B cell (primary cell): ENCODE data around the gene SYNJ2. TPM values are rescaled to one million over a fixed set of nuclear protein-coding genes. Genes with fewer than 3 reads are reported as not detected.

ENCODE experiments used
- ATAC-seq: fragments of 200-7000 bp; cut with Tn5 transposase; one replicate; pipeline ENCODE4 v1.10.0; 2021; ENCODE audit warnings: low read depth, mild to moderate bottlenecking, moderate number of reproducible peaks, moderate library complexity
- CTCF ChIA-PET: fragments of 350-600 bp; sonication (Branson Sonifier 250); formaldehyde crosslinking; loops from one replicate; lab custom pipeline; 2021; ENCODE audit warnings: antibody characterized with exemption, inconsistent platforms; lab: Charles Lee
- POLR2A ChIA-PET: fragments of 350-600 bp; sonication (Branson Sonifier 250); formaldehyde crosslinking; loops from one replicate; lab custom pipeline; 2021; ENCODE audit warnings: antibody characterized with exemption; lab: Charles Lee
- DNase-seq: peaks from one replicate; pipeline ENCODE4 v3.0.0; 2013
- H2AFZ ChIP-seq: 2 replicates; pipeline ENCODE4 v1.6.1; 2012; ENCODE audit warnings: mild to moderate bottlenecking, low read depth, low read length; ENCODE audit not compliant: insufficient read depth, poor library complexity, severe bottlenecking
- H3K27ac ChIP-seq, 2 donors: 1 replicate in 1 of 2; 2 replicates in 1 of 2; pipeline ENCODE4 v1.5.1; 2012 to 2013; ENCODE audit warnings: low read length in 2 of 2, mild to moderate bottlenecking in 2 of 2, moderate library complexity in 1 of 2
- H3K27me3 ChIP-seq, 4 experiments: fragments of 200-600 bp in 1 of 4; sonication (generic) in 1 of 4; replicated peaks in 1 of 4; 1 replicate in 2 of 4; 2 replicates in 2 of 4; pipeline versions ENCODE4 v1.6.1 to v1.7.0; 2013 to 2016; ENCODE audit warnings: low read length in 3 of 4, mild to moderate bottlenecking in 2 of 4, mixed read lengths in 1 of 4, moderate library complexity in 1 of 4; ENCODE audit not compliant: insufficient read depth in 4 of 4, control insufficient read depth in 3 of 4; ENCODE audit errors: control extremely low read depth in 1 of 4
- H3K36me3 ChIP-seq, 2 experiments: replicated peaks in 1 of 2; 1 replicate in 1 of 2; 2 replicates in 1 of 2; pipeline versions ENCODE4 v1.6.1 to v1.7.1; 2013; ENCODE audit warnings: low read length in 1 of 2; ENCODE audit not compliant: insufficient read depth in 2 of 2, control insufficient read depth in 1 of 2; ENCODE audit errors: control extremely low read depth in 1 of 2, extremely low read depth in 1 of 2
- H3K4me1 ChIP-seq, 2 donors: fragments of 200-600 bp in 1 of 2; sonication (generic) in 1 of 2; 1 replicate in 1 of 2; 2 replicates in 1 of 2; pipeline versions ENCODE4 v1.5.1 to v1.6.1; 2013 to 2017; ENCODE audit warnings: low read length in 2 of 2; ENCODE audit not compliant: control insufficient read depth in 2 of 2, insufficient read depth in 2 of 2
- H3K4me2 ChIP-seq: replicated peaks from 2 replicates; pipeline ENCODE3; 2012; ENCODE audit warnings: mild to moderate bottlenecking, low read depth, low read length; ENCODE audit not compliant: poor library complexity, severe bottlenecking
- H3K4me3 ChIP-seq, 5 experiments: fragments of 200-600 bp in 1 of 5; sonication (generic) in 1 of 5; 1 replicate in 3 of 5; 2 replicates in 2 of 5; pipeline versions ENCODE4 v1.5.1 to v1.7.0; 2011 to 2016; ENCODE audit warnings: low read length in 4 of 5, mild to moderate bottlenecking in 4 of 5, low read depth in 2 of 5, control low read depth in 1 of 5, moderate library complexity in 1 of 5; ENCODE audit not compliant: insufficient read depth in 1 of 5; ENCODE audit errors: control extremely low read depth in 1 of 5, extremely low read depth in 1 of 5
- H3K79me2 ChIP-seq: fragments of 200-600 bp; sonication (generic); one replicate; pipeline ENCODE4 v1.6.0; 2016; ENCODE audit warnings: low read length; ENCODE audit not compliant: control insufficient read depth, insufficient read depth
- H3K9ac ChIP-seq: fragments of 200-600 bp; sonication (generic); 2 replicates; pipeline ENCODE4 v1.6.1; 2017; ENCODE audit warnings: mild to moderate bottlenecking, low read length, moderate library complexity
- H3K9me3 ChIP-seq, 3 donors: one replicate each; pipeline versions ENCODE4 v1.6.1 to v1.7.1; 2013; ENCODE audit warnings: low read length in 2 of 3; ENCODE audit not compliant: control insufficient read depth in 2 of 3, insufficient read depth in 1 of 3; ENCODE audit errors: control extremely low read depth in 1 of 3
- H4K20me1 ChIP-seq: 2 replicates; pipeline ENCODE4 v1.6.0; 2012; ENCODE audit warnings: mild to moderate bottlenecking, low read length; ENCODE audit not compliant: insufficient read depth, control insufficient read depth, poor library complexity, severe bottlenecking
- H3K27ac Mint-ChIP-seq: one replicate; pipeline ENCODE4 v1.8.0; 2021; ENCODE audit warnings: mixed read lengths
- H3K27me3 Mint-ChIP-seq: one replicate; pipeline ENCODE4 v1.8.0; 2021; ENCODE audit warnings: mixed read lengths
- H3K4me1 Mint-ChIP-seq: one replicate; pipeline ENCODE4 v1.8.0; 2021; ENCODE audit warnings: mixed read lengths
- H3K4me3 Mint-ChIP-seq: one replicate; pipeline ENCODE4 v1.8.0; 2021; ENCODE audit warnings: mixed read lengths
- H3K9me3 Mint-ChIP-seq: one replicate; pipeline ENCODE4 v1.8.0; 2022; ENCODE audit warnings: mixed read lengths; ENCODE audit not compliant: insufficient read depth
- EZH2 ChIP-seq: IDR thresholded peaks from 2 replicates; pipeline ENCODE4 v1.6.1; 2012; ENCODE audit warnings: borderline replicate concordance, low read depth, mild to moderate bottlenecking, moderate library complexity, low read length; ENCODE audit not compliant: insufficient read depth, poor library complexity, severe bottlenecking
- WGBS: methylation state at CpG from one replicate; pipeline ENCODE4 v1.1.5; 2013; ENCODE audit warnings: missing lambda C conversion rate; ENCODE audit not compliant: insufficient coverage; 5-methylcytosine and 5-hydroxymethylcytosine counted together
- intact Hi-C: fragments of 100-400 bp; cut with micrococcal nuclease; formaldehyde crosslinking; loops from one replicate; pipeline ENCODE4 v1.10.0; 2022
- polyA plus RNA-seq: library from polyadenylated mRNA; depleted of rRNA; stranded (reverse); fragments of >200 nt; gene quantifications from 2 replicates; pipeline ENCODE4 v1.2.3, GENCODE V29; 2012
- total RNA-seq, 2 donors: library from RNA; stranded (reverse); fragments of 120-200 nt in 1 of 2; gene quantifications; 1 replicate in 1 of 2; 2 replicates in 1 of 2; pipeline versions ENCODE4 v1.2.3 to v1.2.4, GENCODE V29; 2013 to 2022
- TF ChIP-seq, protein P1 (sequence below): fragments of 200-600 bp; IDR thresholded peaks from one replicate; pipeline ENCODE4 v1.8.0; 2022; ENCODE audit warnings: antibody characterized with exemption, mild to moderate bottlenecking

The SYNJ2 gene
- total and polyA plus RNA-seq, 2 donors (not counting 1 experiment from before 2014, with no cell fraction given) = 5.2 to 11.4 TPM

DNA sequence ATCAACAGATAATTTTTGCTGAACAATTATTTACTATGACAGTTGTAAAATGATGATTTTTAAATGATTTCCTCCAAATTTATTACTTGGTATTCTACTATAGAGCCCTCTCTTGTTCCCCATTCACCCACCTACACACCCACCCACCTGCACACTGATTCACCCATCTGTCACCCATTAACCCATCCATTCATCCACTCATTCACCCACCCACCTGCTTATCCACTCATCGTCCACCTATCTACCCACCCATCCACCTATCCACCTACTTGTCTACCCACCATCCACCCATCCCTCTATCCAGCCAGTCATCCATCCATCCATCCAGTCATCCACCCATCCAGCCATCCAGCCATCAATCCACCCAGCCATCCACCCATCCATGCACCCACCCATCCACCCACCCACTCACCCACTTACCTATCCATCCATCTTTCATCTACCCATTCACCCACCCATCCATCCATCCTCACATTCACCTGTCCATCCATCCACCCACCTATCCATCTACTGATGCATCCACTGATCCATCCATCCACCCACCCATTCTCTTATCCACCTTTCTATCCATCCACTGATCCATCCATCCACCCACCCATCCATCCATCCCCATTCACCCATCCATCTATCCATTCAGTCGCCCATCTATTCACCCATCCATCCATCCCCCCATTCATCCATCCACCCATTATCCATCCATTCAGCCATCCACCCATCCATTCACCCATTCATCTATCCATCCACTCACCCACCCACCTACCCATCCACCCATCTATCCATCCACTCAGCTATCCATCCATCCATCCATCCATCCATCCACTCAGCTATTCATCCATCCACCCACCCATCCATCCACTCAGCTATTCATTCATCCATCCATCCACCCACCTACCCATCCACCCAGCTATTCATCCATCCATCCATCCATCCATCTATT, 72.0 kb downstream of the SYNJ2 start:
- DNase-seq (no peak), ATAC-seq (no peak)
- H3K9me3 Mint-ChIP-seq = no peaks in the 10 kb centered on the region
- H3K4me3 Mint-ChIP-seq = no peak overlapping the region
- no peaks in the 10 kb centered on the region for H3K79me2 ChIP-seq
- peaks cover 0 to 6% of the 10 kb centered on the region in 2 experiments for H3K36me3 ChIP-seq
- no peaks in the 10 kb centered on the region for H3K27me3 ChIP-seq
- WGBS = 100% methylated on average over 2 of the region's 2 CpGs
- TF ChIP-seq EZH2 = no peak
- TF ChIP-seq, protein P1, sequence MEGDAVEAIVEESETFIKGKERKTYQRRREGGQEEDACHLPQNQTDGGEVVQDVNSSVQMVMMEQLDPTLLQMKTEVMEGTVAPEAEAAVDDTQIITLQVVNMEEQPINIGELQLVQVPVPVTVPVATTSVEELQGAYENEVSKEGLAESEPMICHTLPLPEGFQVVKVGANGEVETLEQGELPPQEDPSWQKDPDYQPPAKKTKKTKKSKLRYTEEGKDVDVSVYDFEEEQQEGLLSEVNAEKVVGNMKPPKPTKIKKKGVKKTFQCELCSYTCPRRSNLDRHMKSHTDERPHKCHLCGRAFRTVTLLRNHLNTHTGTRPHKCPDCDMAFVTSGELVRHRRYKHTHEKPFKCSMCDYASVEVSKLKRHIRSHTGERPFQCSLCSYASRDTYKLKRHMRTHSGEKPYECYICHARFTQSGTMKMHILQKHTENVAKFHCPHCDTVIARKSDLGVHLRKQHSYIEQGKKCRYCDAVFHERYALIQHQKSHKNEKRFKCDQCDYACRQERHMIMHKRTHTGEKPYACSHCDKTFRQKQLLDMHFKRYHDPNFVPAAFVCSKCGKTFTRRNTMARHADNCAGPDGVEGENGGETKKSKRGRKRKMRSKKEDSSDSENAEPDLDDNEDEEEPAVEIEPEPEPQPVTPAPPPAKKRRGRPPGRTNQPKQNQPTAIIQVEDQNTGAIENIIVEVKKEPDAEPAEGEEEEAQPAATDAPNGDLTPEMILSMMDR = no peak
- H3K4me1 Mint-ChIP-seq = peaks cover 9% of the 10 kb centered on the region
- H3K9ac ChIP-seq = no peak overlapping the region
- no peak overlapping the region for H2AFZ ChIP-seq
- no peak overlapping the region for H3K4me2 ChIP-seq
- intact Hi-C loops = no loop called here
- POLR2A ChIA-PET = no interaction called here
- no peaks in the 10 kb centered on the region for H3K27me3 Mint-ChIP-seq
- H3K4me1 ChIP-seq = no peaks in the 10 kb centered on the region
- H3K27ac ChIP-seq = no peak overlapping the region
- no peaks in the 10 kb centered on the region for H4K20me1 ChIP-seq
- H3K4me3 ChIP-seq = no peak overlapping the region
- H3K9me3 ChIP-seq = no peaks in the 10 kb centered on the region
- CTCF ChIA-PET = interaction anchor here (1.0 kb wide), 1 partner anchor 19 kb away, joined by 3 read pairs; no protein-coding TSS in a partner anchor
- H3K27ac Mint-ChIP-seq = no peak overlapping the region

DNA sequence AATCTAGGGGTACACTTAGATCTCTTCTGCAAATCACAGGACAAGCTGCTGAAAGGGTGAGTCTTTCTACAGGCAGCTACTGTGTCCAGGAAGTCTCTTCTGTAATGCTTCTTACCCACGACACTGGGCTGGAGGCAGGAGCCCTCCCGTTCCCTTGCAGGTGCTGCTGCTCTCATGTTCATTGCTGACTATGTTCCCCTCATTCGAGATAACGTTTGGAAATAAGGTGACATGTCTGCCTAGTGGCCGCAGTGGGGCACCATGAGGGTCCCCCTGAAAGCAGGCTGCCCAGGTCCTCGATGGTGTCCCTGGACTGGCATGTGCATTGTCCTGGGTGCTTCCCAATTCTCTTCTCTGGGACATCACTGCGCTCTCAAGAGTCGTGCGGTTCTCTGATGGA, 74.7 kb downstream of the SYNJ2 start:
- Histone ChIP-seq H4K20me1 (no peaks in the 10 kb centered on the region), H3K4me3 (no peak overlapping the region), H3K9ac (no peak overlapping the region), H3K9me3 (no peaks in the 10 kb centered on the region), H3K36me3 (no peaks in the 10 kb centered on the region), H3K27ac (no peak overlapping the region), H3K79me2 (no peaks in the 10 kb centered on the region), H3K4me1 (no peaks in the 10 kb centered on the region), H2AFZ (no peak overlapping the region), H3K4me2 (no peak overlapping the region), H3K27me3 (no peaks in the 10 kb centered on the region)
- Mint-ChIP-seq H3K4me3 (peak overlapping the region; percentile 55), H3K4me1 (peaks cover 9% of the 10 kb centered on the region), H3K27ac (peak overlapping the region; percentile 46), H3K9me3 (no peaks in the 10 kb centered on the region), H3K27me3 (no peaks in the 10 kb centered on the region)
- WGBS = 92% methylated on average over 9 of the region's 9 CpGs
- ATAC-seq (no peak), DNase-seq (no peak)
- intact Hi-C loops = no loop called here
- no peak for TF ChIP-seq EZH2
- TF ChIP-seq, protein P1 = no peak
- CTCF ChIA-PET = no interaction called here
- POLR2A ChIA-PET = no interaction called here
